HCT116 (cell line): ENCODE results near the gene LMX1A. TPM values are rescaled to one million over a fixed set of nuclear protein-coding genes. Genes with fewer than 3 reads are reported as not detected.

Experiments
- ATAC-seq: fragments of 200-7000 bp; cut with Tn5 transposase; 2 replicates; pipeline ENCODE4 v1.9.1; 2020; ENCODE audit warnings: mild to moderate bottlenecking, moderate library complexity
- BruUV-seq: library from RNA; stranded (reverse); fragments of 400-500 nt; replicated peaks from 2 replicates; lab custom pipeline; 2021; lab: Mats Ljungman, UMichigan
- CTCF ChIA-PET: fragments of 300-600 bp; sonication (Branson Sonifier 250); formaldehyde crosslinking; loops from one replicate; lab custom pipeline; 2021; ENCODE audit warnings: antibody characterized with exemption; lab: Charles Lee
- POLR2A ChIA-PET: fragments of 300-600, 350-600 bp; sonication (Branson Sonifier 250); formaldehyde crosslinking; loops from one replicate; lab custom pipeline; 2021; ENCODE audit warnings: antibody characterized with exemption; lab: Charles Lee
- RAD21 ChIA-PET, 2 experiments: fragments of 300-600 bp; sonication (Branson Sonifier 250); formaldehyde crosslinking; loops; one replicate each; lab custom pipeline; 2023; ENCODE audit warnings: low total read pairs in 2 of 2; ENCODE audit not compliant: uncharacterized antibody in 2 of 2, unreplicated experiment in 2 of 2, low non-redundant PET in 1 of 2; lab: Charles Lee
- DNase-seq: peaks from one replicate; pipeline ENCODE4 v3.0.0-alpha.2; 2010; ENCODE audit warnings: low read depth, low spot score
- H2AFZ ChIP-seq: fragments of 200-600 bp; shearing (Covaris generic), sonication (generic); 2 replicates; pipeline ENCODE4 v1.6.1; 2017; ENCODE audit warnings: low read depth, mixed run types, mixed read lengths, antibody characterized with exemption, low read length; ENCODE audit not compliant: poor library complexity, severe bottlenecking
- H3K27ac ChIP-seq: 2 replicates; pipeline ENCODE4 v1.5.1; 2012; ENCODE audit warnings: low read depth, low read length
- H3K27me3 ChIP-seq: fragments of 200-600 bp; sonication (generic); 2 replicates; pipeline ENCODE4 v1.6.1; 2016; ENCODE audit warnings: mixed run types, low read length, mixed read lengths; ENCODE audit not compliant: insufficient read depth
- H3K36me3 ChIP-seq, 2 experiments: fragments of 200-500 bp in 1 of 2; fragments of 200-600 bp in 1 of 2; sonication (Bioruptor generic) in 1 of 2; sonication (generic) in 1 of 2; 2 replicates each; pipeline versions ENCODE4 v1.5.1 to v1.6.1; 2014 to 2016; ENCODE audit warnings: low read length in 2 of 2, inconsistent platforms in 1 of 2, mixed read lengths in 1 of 2, mixed run types in 1 of 2; ENCODE audit not compliant: insufficient read depth in 2 of 2, control insufficient read depth in 1 of 2
- H3K4me1 ChIP-seq, 2 experiments: fragments of 200-600 bp in 1 of 2; sonication (generic) in 1 of 2; 2 replicates each; pipeline versions ENCODE4 v1.5.1 to v1.6.1; 2012 to 2017; ENCODE audit warnings: low read length in 2 of 2, inconsistent platforms in 1 of 2, mild to moderate bottlenecking in 1 of 2, mixed read lengths in 1 of 2, mixed run types in 1 of 2, moderate library complexity in 1 of 2; ENCODE audit not compliant: insufficient read depth in 2 of 2, control insufficient read depth in 1 of 2
- H3K4me2 ChIP-seq: fragments of 200-600 bp; sonication (generic); 2 replicates; pipeline ENCODE4 v1.6.1; 2017; ENCODE audit warnings: mixed run types, low read length, mixed read lengths
- H3K4me3 ChIP-seq, 2 experiments: fragments of 200-600 bp in 1 of 2; sonication (generic) in 1 of 2; replicated peaks in 1 of 2; 2 replicates each; pipeline ENCODE4 v1.5.1; 2011 to 2016; ENCODE audit warnings: low read length in 2 of 2, control low read depth in 1 of 2, low read depth in 1 of 2, mild to moderate bottlenecking in 1 of 2, mixed read lengths in 1 of 2, mixed run types in 1 of 2
- H3K79me2 ChIP-seq: fragments of 200-600 bp; sonication (generic); 2 replicates; pipeline ENCODE4 v1.6.1; 2017; ENCODE audit warnings: mild to moderate bottlenecking, mixed run types, low read length, moderate library complexity, mixed read lengths; ENCODE audit not compliant: insufficient read depth
- H3K9ac ChIP-seq: fragments of 200-600 bp; sonication (generic); 2 replicates; pipeline ENCODE4 v1.6.1; 2016; ENCODE audit warnings: low read length, mixed read lengths
- H3K9me2 ChIP-seq: fragments of 200-600 bp; sonication (generic), shearing (Covaris generic); 2 replicates; pipeline ENCODE4 v1.6.1; 2017; ENCODE audit warnings: mixed run types, mild to moderate bottlenecking, moderate library complexity; ENCODE audit not compliant: insufficient read depth
- H3K9me3 ChIP-seq, 2 experiments: fragments of 200-500 bp in 1 of 2; fragments of 200-600 bp in 1 of 2; sonication (Bioruptor generic) in 1 of 2; sonication (generic) in 1 of 2; 2 replicates each; pipeline ENCODE4 v1.6.1; 2014 to 2017; ENCODE audit warnings: low read length in 2 of 2, mixed read lengths in 2 of 2, inconsistent platforms in 1 of 2, low read depth in 1 of 2, mild to moderate bottlenecking in 1 of 2, mixed run types in 1 of 2, moderate library complexity in 1 of 2; ENCODE audit not compliant: control insufficient read depth in 1 of 2, insufficient read depth in 1 of 2
- H4K20me1 ChIP-seq: fragments of 200-600 bp; sonication (generic), shearing (Covaris generic); 2 replicates; pipeline ENCODE4 v1.6.1; 2017; ENCODE audit warnings: mixed run types, mild to moderate bottlenecking, moderate library complexity; ENCODE audit not compliant: insufficient read depth
- CBX3 ChIP-seq: IDR thresholded peaks from 2 replicates; pipeline ENCODE4 v1.6.1; 2012; ENCODE audit warnings: low read depth
- CTCF ChIP-seq, 3 experiments: fragments of 200-600 bp in 1 of 3; sonication (generic) in 1 of 3; IDR thresholded peaks in 2 of 3; conservative IDR thresholded peaks in 1 of 3; 2 replicates each; pipeline ENCODE4 v1.5.1; 2012 to 2017; ENCODE audit warnings: low read depth in 2 of 3, low read length in 2 of 3, antibody characterized with exemption in 1 of 3, borderline replicate concordance in 1 of 3, control low read depth in 1 of 3, mild to moderate bottlenecking in 1 of 3, mixed read lengths in 1 of 3, mixed run types in 1 of 3, moderate library complexity in 1 of 3; ENCODE audit not compliant: insufficient read depth in 1 of 3
- ELF1 ChIP-seq: IDR thresholded peaks from 2 replicates; pipeline ENCODE4 v1.6.1; 2012; ENCODE audit warnings: low read depth, borderline replicate concordance
- EZH2 ChIP-seq: fragments of 200-600 bp; sonication (generic); IDR thresholded peaks from 2 replicates; pipeline ENCODE4 v1.6.1; 2017; ENCODE audit warnings: antibody characterized with exemption, mixed run types
- EZH2phosphoT487 ChIP-seq: fragments of 200-600 bp; IDR thresholded peaks from 2 replicates; pipeline ENCODE4 v1.6.1; 2018; ENCODE audit warnings: antibody characterized with exemption, borderline replicate concordance
- FOSL1 ChIP-seq: IDR thresholded peaks from 2 replicates; pipeline ENCODE4 v1.6.1; 2012; ENCODE audit warnings: low read depth
- JUND ChIP-seq: IDR thresholded peaks from 2 replicates; pipeline ENCODE4 v1.6.1; 2012
- MAX ChIP-seq: IDR thresholded peaks from 2 replicates; pipeline ENCODE4 v1.6.1; 2012
- POLR2AphosphoS5 ChIP-seq: IDR thresholded peaks from 2 replicates; pipeline ENCODE4 v1.6.1; 2011; ENCODE audit warnings: mild to moderate bottlenecking, low read depth, low read length, moderate library complexity
- RAD21 ChIP-seq: IDR thresholded peaks from 2 replicates; pipeline ENCODE4 v1.6.1; 2012; ENCODE audit warnings: low read depth, mild to moderate bottlenecking
- SIN3A ChIP-seq: IDR thresholded peaks from 2 replicates; pipeline ENCODE4 v1.6.1; 2012; ENCODE audit warnings: low read depth
- SP1 ChIP-seq: IDR thresholded peaks from 2 replicates; pipeline ENCODE4 v1.6.1; 2012; ENCODE audit warnings: low read depth
- ZFX ChIP-seq: fragments of 450-650 bp; IDR thresholded peaks from 2 replicates; pipeline ENCODE4 v1.6.1; 2017
- ZNF274 ChIP-seq: fragments of 200-500 bp; sonication (Bioruptor generic); IDR thresholded peaks from 2 replicates; pipeline ENCODE4 v1.6.1; 2014; ENCODE audit warnings: mild to moderate bottlenecking, low read depth, low read length, inconsistent platforms
- intact Hi-C: fragments of 100-400 bp; cut with micrococcal nuclease; formaldehyde crosslinking; loops from 2 replicates; pipeline ENCODE4 v1.10.0; 2022
- total RNA-seq: library from RNA; stranded (reverse); gene quantifications from one replicate; pipeline ENCODE4 v1.2.1, GENCODE V29; 2021; ENCODE audit not compliant: unreplicated experiment

The LMX1A gene
- total RNA-seq, 1 experiment from 2014 or later, result not detected

- RAD21 ChIA-PET, result no interaction called here
- BruUV-seq, result no TSS peak
- Histone ChIP-seq H3K36me3 (no peaks in the 10 kb centered on the region), H3K9me3 (no peaks in the 10 kb centered on the region), H3K9me2 (no peaks in the 10 kb centered on the region), H3K9ac (no peak overlapping the region), H4K20me1 (no peaks in the 10 kb centered on the region), H3K27me3 (peaks cover 26% of the 10 kb centered on the region; the same call in 1 of the 2 replicates), H3K4me2 (no peak overlapping the region), H2AFZ (no peak overlapping the region), H3K4me3 (no peak overlapping the region), H3K4me1 (no peaks in the 10 kb centered on the region), H3K27ac (no peak overlapping the region), H3K79me2 (no peaks in the 10 kb centered on the region)
- no peak for ATAC-seq
- DNase-seq, result no peak
- CTCF ChIA-PET, result no interaction called here
- POLR2A ChIA-PET, result no interaction called here
- no peak for TF ChIP-seq EZH2
- no peak for TF ChIP-seq SP1
- no peak for TF ChIP-seq POLR2AphosphoS5
- no peak for TF ChIP-seq CBX3
- TF ChIP-seq CTCF (IDR thresholded peaks at IDR 0.05 in 2 of 3, conservative IDR thresholded peaks at IDR 0.05 in 1 of 3; ENCODE audit: borderline replicate concordance in 1 of 3, insufficient read depth in 1 of 3, low read depth in 2 of 3, low read length in 2 of 3), result no peak
- no peak for TF ChIP-seq SIN3A
- no peak for TF ChIP-seq JUND
- TF ChIP-seq ZNF274, result no peak
- no peak for TF ChIP-seq RAD21
- no peak for TF ChIP-seq EZH2phosphoT487
- no peak for TF ChIP-seq ZFX
- TF ChIP-seq MAX, result no peak
- TF ChIP-seq ELF1, result no peak
- no peak for TF ChIP-seq FOSL1
- intact Hi-C loops, result no loop called here
Measured at GRCh38 chr1:165265196-165265838, 91.2 kb downstream of the LMX1A start.
